PC-9 (cell line): Measurements from ENCODE around the gene NLRC4. TPM values are rescaled to one million over a fixed set of nuclear protein-coding genes. Genes with fewer than 3 reads are reported as not detected.
"Not testable (repeated sequence)": the region's sequence is repeated elsewhere in the genome, so short reads cannot be mapped to it uniquely, and the experiment has no call there.

Experiments
- BruUV-seq: library from RNA; stranded (reverse); fragments of 400-500 nt; replicated peaks from 2 replicates; lab custom pipeline; 2021; lab: Mats Ljungman, UMichigan
- CTCF ChIA-PET: fragments of 300-600 bp; sonication (Branson Sonifier 250); formaldehyde crosslinking; loops from one replicate; lab custom pipeline; 2022; ENCODE audit warnings: antibody characterized with exemption; lab: Charles Lee
- POLR2A ChIA-PET: fragments of 300-600 bp; sonication (Branson Sonifier 250); formaldehyde crosslinking; loops from one replicate; lab custom pipeline; 2022; ENCODE audit warnings: antibody characterized with exemption; ENCODE audit not compliant: unreplicated experiment; lab: Charles Lee
- DNase-seq, 2 experiments: peaks; one replicate each; pipeline versions ENCODE4 v3.0.0 to v3.0.0-alpha.2; 2015 to 2022; ENCODE audit warnings: mixed read lengths in 1 of 2
- H2AFZ ChIP-seq: fragments of 200-600 bp; sonication (generic); 2 replicates; pipeline ENCODE4 v1.8.1; 2017; ENCODE audit warnings: antibody characterized with exemption
- H3F3A ChIP-seq: fragments of 200-600 bp; sonication (generic); 2 replicates; pipeline ENCODE4 v1.8.1; 2017; ENCODE audit warnings: antibody characterized with exemption, mild to moderate bottlenecking, low read depth; ENCODE audit not compliant: insufficient read depth
- H3K27ac ChIP-seq: fragments of 200-600 bp; sonication (generic); 2 replicates; pipeline ENCODE4 v1.6.1; 2016; ENCODE audit warnings: mixed run types
- H3K27me3 ChIP-seq: fragments of 200-600 bp; sonication (generic); 2 replicates; pipeline ENCODE4 v1.6.1; 2016; ENCODE audit warnings: low read depth, mixed run types; ENCODE audit not compliant: insufficient read depth
- H3K36me3 ChIP-seq: fragments of 200-600 bp; sonication (generic); 2 replicates; pipeline ENCODE4 v1.6.1; 2016; ENCODE audit warnings: low read depth, mixed run types
- H3K4me1 ChIP-seq: fragments of 200-600 bp; sonication (generic); replicated peaks from 2 replicates; pipeline ENCODE4 v1.6.1; 2016; ENCODE audit warnings: mixed run types; ENCODE audit not compliant: insufficient read depth
- H3K4me2 ChIP-seq: fragments of 200-600 bp; sonication (generic); 2 replicates; pipeline ENCODE4 v1.6.1; 2017; ENCODE audit warnings: mixed run types
- H3K4me3 ChIP-seq: fragments of 200-600 bp; sonication (generic); 2 replicates; pipeline ENCODE4 v1.6.1; 2016; ENCODE audit warnings: mixed run types
- H3K79me2 ChIP-seq: fragments of 200-600 bp; sonication (generic); 2 replicates; pipeline ENCODE4 v1.6.1; 2017; ENCODE audit warnings: low read depth, mixed run types
- H3K9me2 ChIP-seq: fragments of 200-600 bp; sonication (generic); 2 replicates; pipeline ENCODE4 v1.8.1; 2017; ENCODE audit warnings: mild to moderate bottlenecking; ENCODE audit not compliant: insufficient read depth
- H3K9me3 ChIP-seq: fragments of 200-600 bp; sonication (generic); 2 replicates; pipeline ENCODE4 v1.8.1; 2016; ENCODE audit warnings: low read depth; ENCODE audit not compliant: insufficient read depth
- H4K20me1 ChIP-seq: fragments of 200-600 bp; sonication (generic); 2 replicates; pipeline ENCODE4 v1.8.1; 2017; ENCODE audit not compliant: insufficient read depth
- CTCF ChIP-seq: fragments of 200-600 bp; sonication (generic); conservative IDR thresholded peaks from 2 replicates; pipeline ENCODE4 v1.6.1; 2017; ENCODE audit warnings: mixed run types, antibody characterized with exemption, mild to moderate bottlenecking, moderate library complexity
- EZH2 ChIP-seq: fragments of 200-600 bp; sonication (generic); IDR thresholded peaks from 2 replicates; pipeline ENCODE4 v1.8.0; 2017; ENCODE audit warnings: antibody characterized with exemption, low read depth
- intact Hi-C: fragments of 100-400 bp; cut with micrococcal nuclease; formaldehyde crosslinking; loops from one replicate; pipeline ENCODE4 v1.10.0; 2022; ENCODE audit not compliant: unreplicated experiment
- total RNA-seq: library from RNA; stranded (reverse); gene quantifications from 2 replicates; pipeline ENCODE4 v1.2.3, GENCODE V29; 2021

Gene NLRC4
- total RNA-seq, 1 experiment from 2014 or later = not detected

GRCh38 chr2:32212295-32212694 is 52.4 kb downstream of the NLRC4 start:
- Histone ChIP-seq H3K4me2 (no peak overlapping the region), H3K9me3 (no peaks in the 10 kb centered on the region), H4K20me1 (no peaks in the 10 kb centered on the region), H3K36me3 (no peaks in the 10 kb centered on the region), H3K4me3 (no peak overlapping the region), H3K4me1 (no peaks in the 10 kb centered on the region), H3K9me2 (no peaks in the 10 kb centered on the region), H3K79me2 (no peaks in the 10 kb centered on the region), H3K27me3 (no peaks in the 10 kb centered on the region), H3K27ac (no peak overlapping the region), H2AFZ (no peak overlapping the region), H3F3A (no peaks in the 10 kb centered on the region)
- no TSS peak for BruUV-seq
- no peak for DNase-seq
- ChIA-PET CTCF (interaction anchor here (0.6 to 0.7 kb wide), 2 partner anchors 12 to 328 kb away, joined by 3 to 13 read pairs; no protein-coding TSS in a partner anchor), POLR2A (no interaction called here)
- TF ChIP-seq CTCF (peak; percentile 36; the same call in 1 of the 2 replicates), EZH2 (no peak)
- intact Hi-C loops = no loop called here

- H4K20me1 ChIP-seq = no peaks in the 10 kb centered on the region
- CTCF ChIA-PET = no interaction called here
- intact Hi-C loops = no loop called here
Measured at GRCh38 chr2:32210767-32211408, 53.8 kb downstream of the NLRC4 start.

GRCh38 chr2:32203428-32203827 is 61.3 kb downstream of the NLRC4 start:
- H3K27me3 ChIP-seq, H4K20me1 ChIP-seq, POLR2A ChIA-PET, CTCF ChIA-PET, H3K4me2 ChIP-seq, H3K9me2 ChIP-seq, H2AFZ ChIP-seq, DNase-seq, H3K79me2 ChIP-seq, H3K27ac ChIP-seq, H3K4me3 ChIP-seq, H3K4me1 ChIP-seq, intact Hi-C loops, H3F3A ChIP-seq, H3K9me3 ChIP-seq, BruUV-seq: not testable (repeated sequence)
- peaks cover 17% of the 10 kb centered on the region for H3K36me3 ChIP-seq

More at GRCh38 chr2:32210767-32211408, 53.8 kb downstream of the NLRC4 start:
- Histone ChIP-seq H3K9me3 (no peaks in the 10 kb centered on the region), H3K4me3 (no peak overlapping the region), H3K27me3 (no peaks in the 10 kb centered on the region), H3K79me2 (no peaks in the 10 kb centered on the region), H3F3A (no peaks in the 10 kb centered on the region), H3K9me2 (no peaks in the 10 kb centered on the region), H3K4me2 (no peak overlapping the region), H3K27ac (no peak overlapping the region), H2AFZ (no peak overlapping the region), H3K36me3 (no peaks in the 10 kb centered on the region), H3K4me1 (no peaks in the 10 kb centered on the region)
- POLR2A ChIA-PET = no interaction called here
- DNase-seq = no peak
- no TSS peak for BruUV-seq
- TF ChIP-seq CTCF (no peak), EZH2 (no peak)
